Ectodermal cell (in vitro differentiated cells): ENCODE results near the gene CYB5D1.
A peak's percentile ranks its signal among the peaks of the same experiment; 100 is the strongest.

ENCODE experiments used
- H3K27ac ChIP-seq: 2 replicates; pipeline ENCODE4 v1.7.0; 2013; ENCODE audit warnings: mild to moderate bottlenecking, low read depth, low read length; ENCODE audit not compliant: insufficient read depth, poor library complexity, severe bottlenecking
- H3K27me3 ChIP-seq: 2 replicates; pipeline ENCODE4 v1.7.0; 2013; ENCODE audit warnings: mild to moderate bottlenecking, low read length; ENCODE audit not compliant: insufficient read depth, control insufficient read depth, poor library complexity, severe bottlenecking
- H3K36me3 ChIP-seq: one replicate; pipeline ENCODE4 v1.7.0; 2013; ENCODE audit warnings: low read length; ENCODE audit not compliant: control insufficient read depth, insufficient read depth
- H3K4me1 ChIP-seq: one replicate; pipeline ENCODE4 v1.7.0; 2013; ENCODE audit warnings: low read length; ENCODE audit not compliant: control insufficient read depth, insufficient read depth
- H3K4me3 ChIP-seq: 2 replicates; pipeline ENCODE4 v1.7.0; 2013; ENCODE audit warnings: low read depth, low read length, control low read depth; ENCODE audit not compliant: insufficient read depth
- H3K9me3 ChIP-seq: 2 replicates; pipeline ENCODE4 v1.7.0; 2013; ENCODE audit warnings: mild to moderate bottlenecking, low read length, moderate library complexity; ENCODE audit not compliant: control insufficient read depth
- WGBS, 2 experiments: methylation state at CpG; one replicate each; pipeline ENCODE4 v1.1.7; 2013; ENCODE audit warnings: missing lambda C conversion rate in 2 of 2; 5-methylcytosine and 5-hydroxymethylcytosine counted together

The CYB5D1 gene

GRCh38 chr17:7820231-7820630, 37.6 kb upstream of the CYB5D1 start:
- no peaks in the 10 kb centered on the region for H3K36me3 ChIP-seq
- H3K27ac ChIP-seq = no peak overlapping the region
- H3K4me1 ChIP-seq = no peaks in the 10 kb centered on the region
- peaks cover 16% of the 10 kb centered on the region for H3K27me3 ChIP-seq
- H3K4me3 ChIP-seq = no peak overlapping the region
- no peaks in the 10 kb centered on the region for H3K9me3 ChIP-seq
- 73 to 78% methylated on average over 5 of the region's 5 CpGs for WGBS, 2 experiments

GRCh38 chr17:7822126-7822525, 35.7 kb upstream of the CYB5D1 start:
- Histone ChIP-seq H3K9me3 (no peaks in the 10 kb centered on the region), H3K27me3 (peaks cover 16% of the 10 kb centered on the region), H3K36me3 (no peaks in the 10 kb centered on the region), H3K4me1 (no peaks in the 10 kb centered on the region), H3K4me3 (no peak overlapping the region), H3K27ac (no peak overlapping the region)
- 76 to 78% methylated on average over 14 of the region's 14 CpGs for WGBS, 2 experiments

- peaks cover 23% of the 10 kb centered on the region for H3K27me3 ChIP-seq
- no peak overlapping the region for H3K27ac ChIP-seq
- no peaks in the 10 kb centered on the region for H3K9me3 ChIP-seq
- H3K36me3 ChIP-seq = no peaks in the 10 kb centered on the region
- 64 to 66% methylated on average over 20 of the region's 20 CpGs for WGBS, 2 experiments
- H3K4me3 ChIP-seq = no peak overlapping the region
- no peaks in the 10 kb centered on the region for H3K4me1 ChIP-seq
Measured at GRCh38 chr17:7823581-7824001, 34.2 kb upstream of the CYB5D1 start.

- 89 to 92% methylated on average over 9 of the region's 9 CpGs for WGBS, 2 experiments
- H3K9me3 ChIP-seq = no peaks in the 10 kb centered on the region
- no peak overlapping the region for H3K4me3 ChIP-seq
- H3K27ac ChIP-seq = no peak overlapping the region
- H3K27me3 ChIP-seq = peaks cover 23% of the 10 kb centered on the region
- H3K4me1 ChIP-seq = no peaks in the 10 kb centered on the region
- no peaks in the 10 kb centered on the region for H3K36me3 ChIP-seq
Measured at GRCh38 chr17:7824021-7824924, 33.5 kb upstream of the CYB5D1 start.

GRCh38 chr17:7825206-7825990, 32.4 kb upstream of the CYB5D1 start:
- 75% methylated on average over 12 of the region's 12 CpGs for WGBS, 2 experiments
- Histone ChIP-seq H3K36me3 (no peaks in the 10 kb centered on the region), H3K4me1 (no peaks in the 10 kb centered on the region), H3K9me3 (no peaks in the 10 kb centered on the region), H3K27me3 (peaks cover 23% of the 10 kb centered on the region), H3K4me3 (no peak overlapping the region), H3K27ac (no peak overlapping the region)

GRCh38 chr17:7830616-7831015, 27.2 kb upstream of the CYB5D1 start:
- peaks cover 36% of the 10 kb centered on the region for H3K27me3 ChIP-seq
- no peaks in the 10 kb centered on the region for H3K9me3 ChIP-seq
- 91 to 92% methylated on average over 8 of the region's 8 CpGs for WGBS, 2 experiments
- no peak overlapping the region for H3K4me3 ChIP-seq
- H3K4me1 ChIP-seq = peaks cover 9% of the 10 kb centered on the region
- no peak overlapping the region for H3K27ac ChIP-seq
- no peaks in the 10 kb centered on the region for H3K36me3 ChIP-seq

GRCh38 chr17:7831233-7831632, 26.6 kb upstream of the CYB5D1 start:
- no peak overlapping the region for H3K27ac ChIP-seq
- no peak overlapping the region for H3K4me3 ChIP-seq
- H3K4me1 ChIP-seq = peaks cover 9% of the 10 kb centered on the region
- WGBS, 2 experiments = 84 to 88% methylated on average over 7 of the region's 7 CpGs
- no peaks in the 10 kb centered on the region for H3K36me3 ChIP-seq
- peaks cover 36% of the 10 kb centered on the region for H3K27me3 ChIP-seq
- no peaks in the 10 kb centered on the region for H3K9me3 ChIP-seq

- no peaks in the 10 kb centered on the region for H3K36me3 ChIP-seq
- no peaks in the 10 kb centered on the region for H3K9me3 ChIP-seq
- H3K4me3 ChIP-seq = no peak overlapping the region
- H3K27ac ChIP-seq = no peak overlapping the region
- peaks cover 36% of the 10 kb centered on the region for H3K27me3 ChIP-seq
- WGBS, 2 experiments = 83 to 87% methylated on average over 10 of the region's 10 CpGs
- H3K4me1 ChIP-seq = peaks cover 9% of the 10 kb centered on the region
Measured at GRCh38 chr17:7832431-7832830, 25.4 kb upstream of the CYB5D1 start.

- WGBS, 2 experiments = 58 to 59% methylated on average over 19 of the region's 19 CpGs
- Histone ChIP-seq H3K4me3 (peak overlapping the region; percentile 83), H3K27me3 (peaks cover 29% of the 10 kb centered on the region)
Measured at GRCh38 chr17:7833011-7833794, 24.6 kb upstream of the CYB5D1 start.

More at GRCh38 chr17:7833011-7833794, 24.6 kb upstream of the CYB5D1 start:
- no peaks in the 10 kb centered on the region for H3K36me3 ChIP-seq
- H3K4me1 ChIP-seq = peaks cover 13% of the 10 kb centered on the region
- H3K9me3 ChIP-seq = no peaks in the 10 kb centered on the region
- H3K27ac ChIP-seq = no peak overlapping the region
